ENCODE measurements around the gene LRRC8B. TPM values are rescaled to one million over a fixed set of nuclear protein-coding genes. Genes with fewer than 3 reads are reported as not detected.

The LRRC8B gene
- total and polyA plus RNA-seq, 2 of the 8 experiments (the other 6 are each of a cell fraction or from before 2014, with no cell fraction given) = 18.4 to 29.2 TPM

DNA sequence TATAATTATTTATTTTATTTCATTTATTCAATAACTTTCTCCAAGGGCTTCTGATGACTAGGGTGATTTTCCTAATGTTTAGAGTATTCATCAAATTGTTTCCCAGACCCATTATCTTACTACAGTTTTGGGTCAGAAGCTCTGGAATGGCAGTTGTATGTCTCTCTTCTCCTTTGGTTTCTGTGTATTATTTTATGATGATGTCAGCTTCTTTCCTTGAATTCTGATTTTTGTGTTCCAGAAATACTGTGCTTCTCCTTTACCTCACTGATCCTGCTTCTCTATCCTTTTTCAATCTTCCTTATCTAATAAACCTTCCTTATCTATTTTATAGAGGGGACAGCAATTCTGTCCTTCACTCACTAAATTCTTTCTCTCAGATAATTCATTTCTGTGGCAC is 48.8 kb downstream of the LRRC8B start (continued):
- TF ChIP-seq HDAC2 (IDR thresholded peaks at IDR 0.05; ENCODE audit: borderline replicate concordance in 1 of 2, low read depth in 2 of 2, low read length in 2 of 2) (no peak), E2F6 (IDR thresholded peaks at IDR 0.05) (no peak), CEBPB (IDR thresholded peaks at IDR 0.05; ENCODE audit: low read depth, low read length) (no peak)

All from H1 (cell line).